ENCODE data around the gene CHORDC1.
"Not testable (repeated sequence)": the region's sequence is repeated elsewhere in the genome, so short reads cannot be mapped to it uniquely, and the experiment has no call there.

CHORDC1 gene
- 68.7 to 167 (median 151) reads per million in 9 experiments for total RNA-seq

GRCh38 chr11:90222459-90223247 is at the start of gene CHORDC1:
Gene CHORDC1 (minus strand): TSS chr11:90223049. CDS start chr11:90222954, 95 bp downstream.
- no peaks in the 10 kb centered on the region for H3K9me3 Mint-ChIP-seq
- no peaks in the 10 kb centered on the region for H3K27me3 Mint-ChIP-seq
- H3K27ac Mint-ChIP-seq, result peak within 1 kb of the TSS; percentile 98
- peak within 1 kb of the TSS; percentile 99 for H3K4me3 Mint-ChIP-seq
- DNase-seq, result peak; percentile 84 to 87 (median 85)
- peaks cover 31 to 40% of the 10 kb centered on the region in 2 donors for H3K4me1 Mint-ChIP-seq (ENCODE audit: low read depth in 2 of 2)
- H3K36me3 Mint-ChIP-seq (ENCODE audit: insufficient read depth), result peaks cover 20% of the 10 kb centered on the region
- ATAC-seq (replicated peaks), result peak; percentile 88

- H3K27me3 Mint-ChIP-seq, result peaks cover 19 to 20% of the 10 kb centered on the region in 2 donors
- no peaks in the 10 kb centered on the region for H3K36me3 Mint-ChIP-seq (ENCODE audit: insufficient read depth)
- no peaks in the 10 kb centered on the region for H3K9me3 Mint-ChIP-seq
- no peak for ATAC-seq (replicated peaks)
- H3K4me1 Mint-ChIP-seq (ENCODE audit: low read depth in 2 of 2), result no peaks in the 10 kb centered on the region
- H3K27ac Mint-ChIP-seq, result no peak overlapping the region
- no peak overlapping the region for H3K4me3 Mint-ChIP-seq
- DNase-seq, result no peak
Measured at GRCh38 chr11:90257158-90257525, 34.3 kb upstream of the CHORDC1 start.

DNA sequence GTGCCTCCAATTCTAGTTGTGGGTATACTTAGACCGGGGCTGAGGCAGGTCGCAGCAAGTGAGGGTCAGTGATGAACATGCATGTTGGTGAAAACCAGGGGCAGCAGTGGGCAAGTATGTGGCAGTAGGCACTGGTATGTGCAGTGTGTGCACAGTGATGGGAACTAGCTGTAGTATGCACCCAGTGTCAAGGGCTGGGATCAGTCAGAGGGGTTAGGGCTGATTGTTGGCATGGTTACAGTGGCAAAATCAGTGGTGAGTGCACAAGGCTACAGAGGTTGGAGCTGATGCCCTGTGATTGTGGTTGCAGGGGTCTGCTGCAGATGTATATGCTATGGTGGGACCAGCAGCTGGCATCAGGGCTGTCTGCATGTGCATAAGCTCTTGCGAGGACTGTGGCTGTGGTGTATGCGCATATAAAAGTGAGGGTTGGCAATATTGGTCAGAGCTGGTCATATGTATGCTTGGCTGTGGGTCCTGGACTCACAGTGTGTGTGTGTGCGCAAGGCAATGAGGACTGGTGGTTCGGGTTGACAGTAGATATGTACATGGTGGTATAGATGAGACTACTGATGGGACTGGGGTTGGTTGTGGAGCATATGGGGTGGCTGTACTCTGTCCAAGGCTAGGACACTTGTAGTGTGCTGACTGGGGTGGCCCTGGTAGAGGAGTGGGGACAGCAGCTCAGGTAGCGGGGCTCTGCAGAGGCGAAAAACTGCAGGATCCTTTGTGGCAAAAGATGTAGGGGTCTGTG is 33.7 kb upstream of the CHORDC1 start:
- H3K27ac Mint-ChIP-seq, result no peak overlapping the region
- H3K9me3 Mint-ChIP-seq, result no peaks in the 10 kb centered on the region
- H3K36me3 Mint-ChIP-seq (ENCODE audit: insufficient read depth), result no peaks in the 10 kb centered on the region
- no peak overlapping the region for H3K4me3 Mint-ChIP-seq
- DNase-seq, result no peak
- ATAC-seq (replicated peaks), result no peak
- peaks cover 19 to 20% of the 10 kb centered on the region in 2 donors for H3K27me3 Mint-ChIP-seq
- H3K4me1 Mint-ChIP-seq (ENCODE audit: low read depth in 2 of 2), result no peaks in the 10 kb centered on the region

DNA sequence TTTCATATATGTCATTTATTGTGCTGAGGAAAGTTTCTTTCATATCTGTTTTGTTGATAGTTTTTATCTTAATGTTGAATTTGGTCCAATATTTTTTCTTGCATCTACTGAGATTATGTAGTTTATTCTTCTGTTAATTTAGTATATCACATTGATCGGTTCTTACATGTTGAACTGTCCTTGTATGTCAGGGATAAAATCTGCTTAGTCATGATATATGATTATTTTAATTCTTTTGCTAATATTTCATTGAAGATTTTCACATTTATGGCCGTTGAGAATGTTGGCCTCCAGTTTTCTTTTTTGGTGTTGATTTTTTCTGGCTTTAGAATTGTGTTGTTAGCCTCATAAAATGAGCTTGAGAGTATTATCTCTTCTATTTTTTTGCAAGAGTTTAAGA is 31.2 kb upstream of the CHORDC1 start:
- Mint-ChIP-seq H3K36me3 (ENCODE audit: insufficient read depth) (no peaks in the 10 kb centered on the region), H3K4me3 (no peak overlapping the region), H3K9me3 (no peaks in the 10 kb centered on the region), H3K4me1 (ENCODE audit: low read depth in 2 of 2) (peaks cover 3 to 5% of the 10 kb centered on the region in 2 donors), H3K27me3 (peaks cover 19 to 20% of the 10 kb centered on the region in 2 donors), H3K27ac (no peak overlapping the region)
- ATAC-seq (replicated peaks) (no peak), DNase-seq (no peak)

- Mint-ChIP-seq H3K4me3 (no peak overlapping the region), H3K27me3 (peaks cover 14 to 15% of the 10 kb centered on the region in 2 donors), H3K4me1 (ENCODE audit: low read depth in 2 of 2) (peaks cover 3 to 5% of the 10 kb centered on the region in 2 donors), H3K27ac (no peak overlapping the region), H3K9me3 (no peaks in the 10 kb centered on the region), H3K36me3 (ENCODE audit: insufficient read depth) (no peaks in the 10 kb centered on the region)
- ATAC-seq (replicated peaks) (no peak), DNase-seq (no peak)
Measured at GRCh38 chr11:90252053-90252452, 29.2 kb upstream of the CHORDC1 start.

DNA sequence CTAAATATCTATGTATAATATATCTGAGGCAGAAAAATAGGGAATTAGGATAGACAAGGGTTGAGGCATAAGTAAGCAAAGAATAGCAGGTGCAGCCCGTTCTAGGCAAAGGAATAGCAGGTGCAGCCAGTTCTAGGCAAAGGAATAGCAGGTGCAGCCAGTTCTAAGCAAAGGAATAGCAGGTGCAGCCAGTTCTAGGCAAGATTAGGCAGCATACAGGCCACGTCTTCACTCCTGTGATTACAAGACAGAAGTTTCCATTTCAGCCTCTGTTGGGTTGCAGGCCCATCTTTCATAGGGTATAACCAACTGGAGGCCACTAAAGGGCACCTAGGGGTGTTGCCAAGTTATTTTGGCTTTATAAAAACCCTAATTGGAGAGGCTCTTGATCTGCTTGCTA is 28.8 kb upstream of the CHORDC1 start:
- Mint-ChIP-seq H3K27me3 (peaks cover 9 to 11% of the 10 kb centered on the region in 2 donors), H3K27ac (no peak overlapping the region), H3K4me3 (no peak overlapping the region), H3K36me3 (ENCODE audit: insufficient read depth) (no peaks in the 10 kb centered on the region), H3K4me1 (ENCODE audit: low read depth in 2 of 2) (peaks cover 3 to 5% of the 10 kb centered on the region in 2 donors), H3K9me3 (no peaks in the 10 kb centered on the region)
- DNase-seq, result no peak
- ATAC-seq (replicated peaks), result no peak

DNA sequence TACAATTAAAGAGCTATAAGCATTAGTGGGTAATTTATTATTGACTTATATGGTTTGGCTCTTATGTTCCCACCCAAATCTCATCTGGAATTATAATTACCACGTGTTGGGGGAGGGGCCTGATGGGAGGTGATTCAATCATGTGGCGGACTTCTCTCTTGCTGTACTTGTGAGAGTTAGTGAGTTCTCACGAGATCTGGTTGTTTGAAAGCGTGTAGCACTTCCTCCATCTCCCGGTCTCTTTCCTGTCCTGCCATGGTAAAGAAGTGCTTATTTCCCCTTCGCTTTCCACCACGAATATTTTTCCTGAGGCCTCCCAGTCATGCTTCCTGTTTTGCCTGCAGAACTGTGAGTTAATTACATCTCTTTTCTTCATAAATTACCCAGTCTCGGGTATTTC is 28.1 kb upstream of the CHORDC1 start:
- no peaks in the 10 kb centered on the region for H3K9me3 Mint-ChIP-seq
- no peak for ATAC-seq (replicated peaks)
- H3K4me1 Mint-ChIP-seq (ENCODE audit: low read depth in 2 of 2), result peaks cover 3 to 7% of the 10 kb centered on the region in 2 donors
- H3K4me3 Mint-ChIP-seq, result peak overlapping the region; percentile 46 to 66
- no peaks in the 10 kb centered on the region for H3K36me3 Mint-ChIP-seq (ENCODE audit: insufficient read depth)
- no peak for DNase-seq
- H3K27ac Mint-ChIP-seq, result no peak overlapping the region
- H3K27me3 Mint-ChIP-seq, result peaks cover 4 to 6% of the 10 kb centered on the region in 2 donors

DNA sequence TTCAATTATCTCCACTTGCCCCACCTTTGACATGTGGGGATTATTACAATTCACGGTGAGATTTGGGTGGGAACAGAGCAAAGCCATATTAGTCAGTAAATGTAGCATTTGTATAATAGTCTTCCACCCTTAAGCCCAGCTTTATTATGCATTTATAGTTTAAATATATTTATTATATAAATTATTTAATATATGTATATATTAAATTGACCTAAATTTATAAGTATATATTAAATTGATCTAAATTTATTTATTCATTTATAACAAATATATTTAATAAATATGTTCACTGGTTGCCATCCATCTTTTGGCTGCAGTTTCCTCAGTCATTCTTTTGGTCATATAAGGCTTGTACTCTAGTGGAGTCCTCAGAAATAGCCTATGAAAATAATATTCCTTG is 23.6 kb upstream of the CHORDC1 start:
- no peak for DNase-seq
- Mint-ChIP-seq H3K27me3 (peaks cover 15 to 32% of the 10 kb centered on the region in 2 donors), H3K9me3 (no peaks in the 10 kb centered on the region), H3K36me3 (ENCODE audit: insufficient read depth) (no peaks in the 10 kb centered on the region), H3K27ac (no peak overlapping the region), H3K4me1 (ENCODE audit: low read depth in 2 of 2) (peaks cover 3 to 6% of the 10 kb centered on the region in 2 donors), H3K4me3 (no peak overlapping the region)
- no peak for ATAC-seq (replicated peaks)

- ATAC-seq (replicated peaks), result no peak
- Mint-ChIP-seq H3K27me3 (peaks cover 15 to 41% of the 10 kb centered on the region in 2 donors), H3K4me3 (no peak overlapping the region), H3K36me3 (ENCODE audit: insufficient read depth) (no peaks in the 10 kb centered on the region), H3K4me1 (ENCODE audit: low read depth in 2 of 2) (peaks cover 0 to 6% of the 10 kb centered on the region in 2 donors), H3K27ac (no peak overlapping the region), H3K9me3 (no peaks in the 10 kb centered on the region)
- DNase-seq, result no peak
Measured at GRCh38 chr11:90243534-90243933, 20.7 kb upstream of the CHORDC1 start.

DNA sequence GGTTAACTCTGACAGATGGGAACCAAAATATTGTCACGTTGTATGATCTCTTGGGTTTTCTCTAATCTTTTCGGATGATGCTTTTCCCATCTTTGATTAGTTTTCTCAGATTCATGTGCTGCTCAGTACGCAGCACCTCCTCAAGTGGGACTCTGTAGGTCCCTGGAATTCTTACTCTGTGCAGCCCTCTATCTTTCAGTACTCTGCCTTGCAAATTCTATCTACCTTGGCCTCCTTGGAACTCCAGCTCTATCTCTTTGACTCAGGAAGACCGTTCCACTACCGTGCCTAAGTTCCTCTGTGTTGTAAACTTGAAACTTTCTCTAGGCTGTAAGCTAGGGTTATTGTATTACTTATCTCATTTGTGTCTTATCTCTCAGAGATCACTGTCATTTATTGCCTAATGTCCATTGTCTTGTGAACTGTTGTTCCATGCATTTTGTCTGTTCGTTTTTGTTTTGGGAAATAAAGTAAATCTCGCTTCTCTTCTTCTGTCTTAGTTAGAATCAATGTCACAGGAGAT is 20.1 kb upstream of the CHORDC1 start:
- Mint-ChIP-seq H3K27ac (no peak overlapping the region), H3K27me3 (peaks cover 15 to 41% of the 10 kb centered on the region in 2 donors), H3K36me3 (ENCODE audit: insufficient read depth) (no peaks in the 10 kb centered on the region), H3K4me1 (ENCODE audit: low read depth in 2 of 2) (peaks cover 0 to 6% of the 10 kb centered on the region in 2 donors), H3K4me3 (no peak overlapping the region), H3K9me3 (no peaks in the 10 kb centered on the region)
- no peak for ATAC-seq (replicated peaks)
- DNase-seq, result no peak

GRCh38 chr11:90241414-90241813 is 18.6 kb upstream of the CHORDC1 start:
- Mint-ChIP-seq H3K4me3 (no peak overlapping the region), H3K27ac (no peak overlapping the region), H3K4me1 (ENCODE audit: low read depth in 2 of 2) (peaks cover 0 to 6% of the 10 kb centered on the region in 2 donors), H3K36me3 (ENCODE audit: insufficient read depth) (peaks cover 5% of the 10 kb centered on the region), H3K27me3 (peaks cover 25 to 50% of the 10 kb centered on the region in 2 donors), H3K9me3 (no peaks in the 10 kb centered on the region)
- no peak for DNase-seq
- no peak for ATAC-seq (replicated peaks)

GRCh38 chr11:90239967-90240636 is 17.3 kb upstream of the CHORDC1 start:
- not testable (repeated sequence) for DNase-seq; H3K36me3 Mint-ChIP-seq (ENCODE audit: insufficient read depth); H3K4me1 Mint-ChIP-seq (ENCODE audit: low read depth in 2 of 2); H3K9me3 Mint-ChIP-seq; H3K27ac Mint-ChIP-seq; ATAC-seq (replicated peaks)
- H3K27me3 Mint-ChIP-seq, result peaks cover 31 to 46% of the 10 kb centered on the region in 2 donors
- peak overlapping the region in 1 of 2 donors; percentile 31 for H3K4me3 Mint-ChIP-seq

GRCh38 chr11:90237004-90237403 is 14.2 kb upstream of the CHORDC1 start:
- Mint-ChIP-seq H3K4me3 (no peak overlapping the region), H3K4me1 (ENCODE audit: low read depth in 2 of 2) (peaks cover 0 to 4% of the 10 kb centered on the region in 2 donors), H3K27ac (no peak overlapping the region), H3K27me3 (peaks cover 16 to 24% of the 10 kb centered on the region in 2 donors), H3K9me3 (no peaks in the 10 kb centered on the region), H3K36me3 (ENCODE audit: insufficient read depth) (peaks cover 5% of the 10 kb centered on the region)
- ATAC-seq (replicated peaks) (no peak), DNase-seq (no peak)
